KOPT-K1 (cell line): ENCODE measurements around the gene KLHL4.
"Not testable (repeated sequence)": the region's sequence is repeated elsewhere in the genome, so short reads cannot be mapped to it uniquely, and the experiment has no call there.

Source experiments
- H3K27ac ChIP-seq: fragments of 200-600 bp; sonication (generic); 2 replicates; pipeline ENCODE4 v1.5.1; 2016; ENCODE audit warnings: antibody characterized with exemption, mild to moderate bottlenecking, low read depth, low read length; ENCODE audit not compliant: poor library complexity, severe bottlenecking
- H3K36me3 ChIP-seq: fragments of 200-600 bp; sonication (generic); 2 replicates; pipeline ENCODE4 v1.5.1; 2017; ENCODE audit warnings: antibody characterized with exemption, mild to moderate bottlenecking, low read length, moderate library complexity; ENCODE audit not compliant: insufficient read depth
- H3K9me3 ChIP-seq: fragments of 200-600 bp; sonication (generic); 2 replicates; pipeline ENCODE4 v1.5.1; 2017; ENCODE audit warnings: antibody characterized with exemption, low read length, mild to moderate bottlenecking; ENCODE audit not compliant: insufficient read depth, poor library complexity, severe bottlenecking

KLHL4 gene

DNA sequence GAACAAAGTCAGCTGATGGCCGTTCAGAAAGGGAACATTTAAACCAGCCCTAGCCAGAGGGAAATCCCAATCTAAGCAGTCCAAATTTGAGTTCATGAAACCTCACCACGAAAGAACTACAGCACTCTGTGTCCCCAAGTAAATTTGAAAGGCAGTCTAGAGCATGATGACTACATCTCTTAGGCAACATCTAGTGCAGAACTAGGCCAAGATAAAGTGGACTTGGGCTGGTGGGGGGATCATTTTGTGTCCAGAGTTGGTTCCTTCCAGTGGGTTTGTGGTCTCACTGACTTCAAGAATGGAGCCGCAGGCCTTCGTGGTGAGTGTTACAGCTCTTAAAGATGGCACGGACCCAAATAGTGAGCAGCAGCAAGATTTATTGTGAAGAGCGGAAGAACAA, 64.9 kb downstream of the KLHL4 start:
- Histone ChIP-seq H3K27ac (no peak overlapping the region), H3K36me3 (no peaks in the 10 kb centered on the region), H3K9me3 (no peaks in the 10 kb centered on the region)

DNA sequence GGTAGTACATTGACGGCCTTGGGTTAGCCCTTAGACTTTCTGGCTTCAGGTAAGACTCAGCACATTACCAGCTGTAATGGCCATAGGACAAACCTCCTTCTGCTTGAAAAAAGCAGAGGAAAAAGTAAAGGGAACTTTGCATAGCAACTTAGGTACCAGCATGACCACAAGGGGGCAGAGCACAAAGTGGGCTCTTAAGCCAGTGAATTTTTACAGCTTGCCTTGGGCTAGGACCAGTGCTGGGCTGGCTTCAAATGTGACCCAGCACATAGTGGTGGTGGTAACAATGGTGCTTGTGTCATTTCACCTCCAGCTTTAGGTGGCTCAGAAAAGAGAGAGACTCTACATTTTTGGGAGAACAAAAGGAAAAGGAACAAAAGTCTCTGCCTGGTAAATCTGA, 66.1 kb downstream of the KLHL4 start:
- H3K9me3 ChIP-seq: no peaks in the 10 kb centered on the region
- H3K27ac ChIP-seq: no peak overlapping the region
- H3K36me3 ChIP-seq: no peaks in the 10 kb centered on the region

DNA sequence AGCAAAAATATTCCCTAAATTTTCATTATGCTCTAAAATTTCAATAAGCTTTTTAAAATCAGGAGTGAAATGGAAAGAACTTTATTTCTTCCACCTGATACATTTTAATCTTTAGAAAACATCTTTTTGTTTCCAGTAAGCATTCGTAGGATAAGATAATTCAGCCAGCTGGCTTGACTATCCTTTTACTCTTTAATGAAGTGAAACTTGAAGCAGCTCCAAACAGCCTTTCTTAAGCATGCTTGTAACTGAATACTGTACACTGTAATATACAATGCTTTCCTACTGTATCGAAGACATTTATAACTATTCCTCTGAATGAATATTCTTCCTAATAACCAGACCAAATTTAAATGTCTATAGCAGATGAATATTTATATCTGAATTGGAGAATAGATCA, 98.8 kb downstream of the KLHL4 start:
- H3K27ac ChIP-seq: no peak overlapping the region
- no peaks in the 10 kb centered on the region for H3K9me3 ChIP-seq
- H3K36me3 ChIP-seq: no peaks in the 10 kb centered on the region

DNA sequence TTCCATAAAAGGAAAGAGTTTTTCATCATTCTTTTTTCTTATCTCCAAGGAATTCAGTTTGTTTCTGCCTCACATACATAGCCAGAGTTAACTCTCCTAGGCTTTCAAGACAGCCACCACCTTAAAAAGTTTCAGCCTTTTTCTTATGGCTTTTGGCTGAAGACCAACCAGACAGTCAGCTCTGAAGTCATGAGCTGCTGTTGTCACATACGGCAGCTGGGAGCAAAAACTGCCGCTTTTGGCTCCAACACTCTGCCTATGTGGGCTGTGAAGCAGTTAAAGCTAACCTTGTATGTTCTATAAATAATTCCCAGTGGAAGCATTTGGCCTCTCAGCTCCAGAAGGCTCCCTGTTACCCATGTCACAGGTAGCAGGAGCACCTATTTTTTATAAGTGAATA, 104.1 kb downstream of the KLHL4 start:
- no peaks in the 10 kb centered on the region for H3K9me3 ChIP-seq
- no peak overlapping the region for H3K27ac ChIP-seq
- no peaks in the 10 kb centered on the region for H3K36me3 ChIP-seq

DNA sequence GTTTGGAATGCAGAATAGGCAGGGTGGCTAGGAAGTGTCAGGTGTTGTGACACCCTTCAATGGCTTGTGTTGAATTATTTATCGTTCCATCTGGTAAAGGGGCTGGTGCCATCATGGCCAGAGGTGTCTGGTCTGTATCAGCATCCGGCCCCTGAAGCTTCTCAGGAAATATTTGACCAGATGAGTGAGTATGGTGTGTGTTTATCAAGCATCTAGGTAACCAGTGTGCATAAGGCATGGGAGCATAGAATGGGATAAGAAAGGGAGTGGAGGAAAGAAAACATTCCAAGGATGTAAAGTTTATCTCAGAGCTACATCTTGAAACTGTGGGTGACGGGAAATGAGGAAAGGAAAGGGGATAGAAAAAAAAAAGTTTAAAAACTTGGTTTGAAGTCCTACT, 109.4 kb downstream of the KLHL4 start:
- Histone ChIP-seq H3K36me3 (no peaks in the 10 kb centered on the region), H3K27ac (no peak overlapping the region), H3K9me3 (no peaks in the 10 kb centered on the region)

DNA sequence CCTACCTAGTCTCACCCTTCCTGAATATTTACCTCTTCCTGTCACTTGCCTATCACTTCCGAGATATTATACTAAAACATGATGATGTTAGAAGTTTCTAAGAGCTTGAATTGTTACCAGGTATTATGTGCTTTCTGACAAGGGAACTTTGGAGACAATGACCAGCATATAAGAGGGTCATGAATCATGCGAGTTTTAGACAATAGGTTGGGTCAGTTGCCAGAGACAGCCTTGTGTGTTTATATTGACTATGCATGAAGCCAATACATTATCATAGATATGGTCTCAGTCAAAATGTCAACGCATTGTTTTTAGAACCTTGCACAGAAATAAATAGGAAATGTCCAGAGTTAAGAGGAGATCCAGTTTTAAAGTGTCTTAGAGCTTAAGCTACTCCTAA, 116.8 kb downstream of the KLHL4 start:
- H3K36me3 ChIP-seq: no peaks in the 10 kb centered on the region
- H3K27ac ChIP-seq: no peak overlapping the region
- H3K9me3 ChIP-seq: no peaks in the 10 kb centered on the region

DNA sequence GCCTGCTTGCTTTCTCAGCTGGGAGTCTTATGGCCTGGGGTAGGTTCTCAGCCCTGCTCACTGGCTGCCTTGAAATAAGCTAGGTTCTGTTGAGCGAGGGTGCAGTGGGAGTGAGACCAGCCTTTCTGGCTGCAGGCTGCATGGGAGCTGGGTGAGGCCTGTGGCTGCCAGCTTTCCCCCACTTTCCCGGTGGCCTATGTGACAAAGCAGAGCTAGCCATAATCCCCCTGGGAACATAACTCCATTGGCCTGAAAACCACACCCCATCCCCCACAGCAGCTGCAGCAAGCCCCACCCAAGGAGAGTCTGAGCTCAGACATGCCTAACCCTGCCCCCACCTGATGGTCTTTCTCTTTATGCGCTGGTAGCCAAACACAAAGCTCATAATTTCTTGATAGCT, 118.9 kb downstream of the KLHL4 start:
- Histone ChIP-seq H3K27ac (no peak overlapping the region), H3K36me3 (no peaks in the 10 kb centered on the region)

DNA sequence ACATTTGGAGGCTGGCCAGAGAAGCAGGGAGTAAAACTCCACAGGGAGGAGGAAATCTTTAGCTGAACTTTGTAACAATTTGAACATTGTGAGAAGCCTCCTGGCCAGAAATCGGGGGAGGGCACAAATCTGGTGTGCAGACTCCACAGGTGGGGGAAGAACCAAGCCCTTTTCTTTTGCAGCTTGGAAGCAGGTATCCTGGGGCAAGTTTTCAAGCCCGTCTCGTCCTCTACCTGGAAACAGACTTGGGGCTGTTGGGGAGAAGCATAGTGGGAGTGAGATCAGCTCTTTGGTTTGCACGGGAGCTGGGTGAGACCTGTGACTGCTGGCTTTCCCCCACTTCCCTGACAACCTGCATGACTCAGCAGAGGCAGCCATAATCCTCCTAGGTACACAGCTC, 123.8 kb downstream of the KLHL4 start:
- not testable (repeated sequence) for H3K27ac ChIP-seq, H3K9me3 ChIP-seq, H3K36me3 ChIP-seq

More for the DNA sequence above, 118.9 kb downstream of the KLHL4 start:
- H3K9me3 ChIP-seq: no peaks in the 10 kb centered on the region

DNA sequence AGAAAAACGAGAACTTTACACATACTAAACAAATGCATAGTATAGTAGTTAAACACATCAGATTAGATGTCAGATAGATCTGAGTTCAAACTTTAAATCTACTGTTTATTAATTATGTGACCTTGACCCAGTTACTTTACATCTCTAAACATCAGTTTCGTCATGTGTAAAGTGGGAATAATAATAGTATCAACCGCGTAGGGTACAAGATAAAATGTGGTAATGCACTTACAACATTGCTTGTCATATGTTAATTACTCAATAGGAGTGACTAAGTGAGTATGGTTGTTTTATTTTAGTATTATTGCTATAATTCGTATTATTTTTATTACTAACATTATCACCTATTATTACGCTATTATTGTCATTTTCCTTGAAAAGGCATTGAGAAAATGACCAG, 144.2 kb downstream of the KLHL4 start:
- Histone ChIP-seq H3K9me3 (no peaks in the 10 kb centered on the region), H3K36me3 (no peaks in the 10 kb centered on the region), H3K27ac (no peak overlapping the region)

DNA sequence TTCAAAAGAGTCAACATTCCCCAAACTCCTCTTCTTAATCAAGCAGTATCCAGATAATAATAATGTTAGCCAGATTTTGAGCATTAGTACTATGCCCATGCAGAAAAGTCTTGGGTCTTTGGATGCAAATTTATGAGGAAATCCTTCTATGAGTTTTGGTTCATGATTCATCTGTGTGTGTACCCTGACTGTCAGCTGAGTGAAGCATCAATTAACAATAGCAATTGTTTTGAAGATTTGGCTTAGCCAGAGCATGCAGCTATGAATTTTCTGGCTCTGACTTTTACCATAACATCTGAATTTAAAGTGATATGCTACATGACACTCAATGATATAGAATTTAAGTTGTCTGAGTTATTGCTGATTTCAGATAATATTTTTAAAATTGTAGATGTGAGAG, 145.8 kb downstream of the KLHL4 start:
- Histone ChIP-seq H3K9me3 (no peaks in the 10 kb centered on the region), H3K27ac (no peak overlapping the region), H3K36me3 (no peaks in the 10 kb centered on the region)

DNA sequence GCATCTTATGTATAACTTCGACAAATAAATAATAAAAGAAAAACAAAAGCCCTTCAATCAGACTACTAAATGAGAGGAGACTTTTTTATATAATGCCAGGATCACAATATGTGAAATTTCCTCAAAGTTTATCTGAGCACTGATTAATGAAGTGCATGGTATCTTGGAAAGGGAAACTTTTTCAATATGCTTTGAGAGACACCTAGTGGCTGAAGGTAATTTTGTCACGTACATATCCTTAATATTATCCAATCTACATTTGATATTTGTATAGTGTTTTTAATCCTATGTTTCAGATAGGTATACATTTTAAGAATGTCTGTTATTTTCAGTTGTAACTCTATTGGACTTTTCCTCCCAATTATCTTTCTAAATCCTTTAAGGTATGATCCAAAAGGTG, 146.8 kb downstream of the KLHL4 start:
- Histone ChIP-seq H3K27ac (no peak overlapping the region), H3K9me3 (no peaks in the 10 kb centered on the region), H3K36me3 (no peaks in the 10 kb centered on the region)

DNA sequence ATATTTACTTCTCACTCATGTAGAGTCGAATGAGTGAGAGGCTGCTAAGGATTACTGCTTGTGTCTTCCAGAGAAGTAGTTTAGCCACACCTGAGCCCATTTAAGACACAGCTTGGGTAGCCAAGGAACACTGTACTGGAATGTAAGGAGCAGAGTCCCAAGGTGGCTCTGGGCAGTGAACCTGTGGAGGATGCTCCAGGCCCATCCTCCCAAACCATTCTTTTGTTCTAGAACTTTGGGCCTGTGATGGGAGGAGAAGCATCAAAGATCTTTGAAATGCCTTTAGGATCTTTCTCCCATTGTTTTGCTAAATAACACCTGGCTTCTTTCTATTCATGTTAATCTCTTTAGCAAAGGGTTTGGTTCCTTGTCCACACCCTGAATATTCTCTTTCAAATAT, 162.2 kb downstream of the KLHL4 start:
- H3K36me3 ChIP-seq: no peaks in the 10 kb centered on the region
- H3K27ac ChIP-seq: no peak overlapping the region
- H3K9me3 ChIP-seq: no peaks in the 10 kb centered on the region

DNA sequence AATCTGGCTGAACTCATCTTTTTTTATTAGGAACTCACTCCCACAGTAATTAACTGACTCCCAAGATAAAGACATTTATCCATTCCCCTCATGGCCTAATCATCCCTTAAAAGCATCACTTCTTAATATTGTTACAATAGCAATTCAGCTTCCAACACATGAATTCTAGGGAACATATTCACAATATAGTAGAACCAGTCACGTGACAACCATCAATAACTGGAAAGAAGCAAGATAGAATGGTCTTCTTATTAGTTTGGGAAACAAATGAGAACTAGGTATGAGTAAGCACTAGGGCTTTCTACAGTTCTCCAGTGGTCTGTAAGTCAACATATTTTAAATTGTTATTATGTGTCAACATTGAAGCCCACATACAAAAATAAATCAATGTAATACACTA, 170.1 kb downstream of the KLHL4 start:
- H3K9me3 ChIP-seq: no peaks in the 10 kb centered on the region
- H3K27ac ChIP-seq: no peak overlapping the region
- no peaks in the 10 kb centered on the region for H3K36me3 ChIP-seq

DNA sequence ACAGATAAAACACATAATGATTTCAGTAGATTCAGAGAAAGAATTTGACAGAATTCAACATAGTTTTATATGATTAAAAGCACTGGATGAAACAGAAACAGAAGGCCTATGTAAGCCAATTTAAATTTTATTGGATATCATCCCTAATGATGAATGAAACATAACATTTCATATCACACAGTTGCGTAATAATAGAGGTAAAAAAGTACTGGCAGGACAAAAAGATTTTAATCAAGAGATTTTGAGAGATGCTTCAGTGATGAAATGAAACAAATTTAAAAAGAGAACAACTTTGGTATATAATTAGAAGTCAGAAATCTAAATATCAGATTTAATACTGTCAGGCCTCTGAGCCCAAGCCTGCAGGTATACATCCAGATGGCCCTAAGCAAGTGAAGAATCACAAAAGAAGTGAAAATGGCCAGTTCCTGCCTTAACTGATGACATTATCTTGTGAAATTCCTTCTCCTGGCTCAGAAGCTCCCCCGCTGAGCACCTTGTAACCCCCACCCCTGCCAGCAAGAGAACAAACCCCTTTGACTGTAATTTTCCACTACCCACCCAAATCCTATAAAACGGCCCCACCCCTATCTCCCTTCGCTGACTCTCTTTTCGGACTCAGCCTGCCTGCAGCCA, 170.6 kb downstream of the KLHL4 start:
- H3K9me3 ChIP-seq, H3K36me3 ChIP-seq, H3K27ac ChIP-seq: not testable (repeated sequence)

DNA sequence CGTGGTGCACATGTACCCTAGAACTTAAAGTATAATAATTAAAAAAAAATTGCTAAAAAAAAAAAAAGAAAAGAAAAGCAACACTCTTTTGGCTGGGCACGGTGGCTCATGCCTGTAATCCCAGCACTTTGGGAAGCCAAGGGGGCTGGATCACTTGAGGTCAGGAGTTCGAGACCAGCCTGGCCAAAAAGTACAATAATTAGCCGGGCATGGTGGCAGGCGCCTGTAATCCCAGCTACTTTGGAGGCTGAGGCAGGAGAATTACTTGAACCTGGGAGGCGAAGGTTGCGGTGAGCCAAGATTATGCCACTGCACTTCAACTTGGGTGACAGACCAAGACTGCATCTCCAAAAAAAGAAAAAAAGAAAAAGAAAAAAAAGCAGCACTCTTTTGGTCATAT, 171.6 kb downstream of the KLHL4 start:
- not testable (repeated sequence) for H3K36me3 ChIP-seq, H3K9me3 ChIP-seq, H3K27ac ChIP-seq

DNA sequence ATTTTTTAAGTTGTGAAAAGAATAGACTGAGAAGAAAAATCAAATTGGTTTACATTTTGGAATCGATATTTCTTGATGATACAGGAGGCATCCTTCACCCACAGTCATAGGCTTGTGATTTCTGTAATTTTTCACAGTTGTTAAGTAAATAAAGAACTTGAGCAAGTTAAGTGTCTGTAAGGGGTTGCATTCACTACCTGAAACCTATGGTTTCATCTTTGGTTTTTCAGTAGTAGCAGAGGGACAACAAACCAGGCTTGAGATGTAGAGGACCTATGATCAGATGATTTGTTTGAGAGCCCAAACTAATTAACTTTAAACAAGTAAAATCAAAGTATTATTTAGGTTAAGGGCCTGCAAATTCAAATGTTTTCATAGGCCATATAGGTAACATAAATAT, 175.6 kb downstream of the KLHL4 start:
- no peak overlapping the region for H3K27ac ChIP-seq
- no peaks in the 10 kb centered on the region for H3K9me3 ChIP-seq
- H3K36me3 ChIP-seq: no peaks in the 10 kb centered on the region

DNA sequence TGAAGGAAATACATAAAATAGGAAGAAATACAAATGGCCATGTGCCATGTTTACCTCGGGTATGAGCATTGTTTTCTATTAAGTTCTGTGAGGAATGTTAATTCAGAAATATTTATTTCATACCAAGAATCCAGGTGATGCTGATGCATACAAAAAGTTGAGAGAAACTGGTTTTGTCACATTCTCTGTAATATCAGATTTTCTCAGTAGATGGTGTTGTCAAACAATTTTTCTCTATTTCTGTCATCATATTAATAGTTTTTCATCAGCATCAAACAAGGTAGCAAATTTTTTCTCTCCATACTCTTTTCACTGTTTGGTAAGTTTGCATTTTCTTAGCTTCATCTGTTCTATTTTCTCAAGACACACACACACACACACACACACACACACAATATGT, 179.8 kb downstream of the KLHL4 start:
- H3K9me3 ChIP-seq: no peaks in the 10 kb centered on the region
- H3K36me3 ChIP-seq: no peaks in the 10 kb centered on the region
- no peak overlapping the region for H3K27ac ChIP-seq
